GM21390 (cell line): ENCODE data around the gene C1QTNF12.

Source experiments
- ATAC-seq: cut with Tn5 transposase; IDR thresholded peaks from one replicate; pipeline ENCODE4 v1.9.1; 2021; ENCODE audit not compliant: unreplicated experiment

Gene C1QTNF12

GRCh38 chr1:1281533-1282321 lies 35.2 kb upstream of the C1QTNF12 start:
- ATAC-seq = no peak

- no peak for ATAC-seq
Observed at GRCh38 chr1:1280782-1281481, 34.4 kb upstream of the C1QTNF12 start.

GRCh38 chr1:1279028-1279427 lies 32.5 kb upstream of the C1QTNF12 start:
- no peak for ATAC-seq

- no peak for ATAC-seq
Observed at GRCh38 chr1:1278620-1279019, 32.1 kb upstream of the C1QTNF12 start.

GRCh38 chr1:1275836-1276235 lies 29.3 kb upstream of the C1QTNF12 start:
- ATAC-seq = no peak

- ATAC-seq = no peak
Observed at GRCh38 chr1:1274931-1275431, 28.5 kb upstream of the C1QTNF12 start.

- ATAC-seq = no peak
Observed at GRCh38 chr1:1274299-1274930, 27.9 kb upstream of the C1QTNF12 start.

- peak; percentile 82 for ATAC-seq
Observed at GRCh38 chr1:1273512-1274298, 27.2 kb upstream of the C1QTNF12 start, which contains the start of gene UBE2J2. TSS of gene UBE2J2 (minus strand) at chr1:1273854. CDS start at chr1:1267992, 5,862 bp downstream.

GRCh38 chr1:1273209-1273511 lies 26.6 kb upstream of the C1QTNF12 start:
- no peak for ATAC-seq

- ATAC-seq = no peak
Observed at GRCh38 chr1:1272341-1273208, 26.1 kb upstream of the C1QTNF12 start.

GRCh38 chr1:1270813-1271212 lies 24.3 kb upstream of the C1QTNF12 start:
- no peak for ATAC-seq

- ATAC-seq = no peak
Observed at GRCh38 chr1:1268284-1268682, 21.8 kb upstream of the C1QTNF12 start.

- ATAC-seq = no peak
Observed at GRCh38 chr1:1267488-1268283, 21.2 kb upstream of the C1QTNF12 start.

GRCh38 chr1:1264868-1265272 lies 18.3 kb upstream of the C1QTNF12 start:
- no peak for ATAC-seq

- ATAC-seq = no peak
Observed at GRCh38 chr1:1264026-1264425, 17.5 kb upstream of the C1QTNF12 start.

- ATAC-seq = no peak
Observed at GRCh38 chr1:1262758-1263157, 16.2 kb upstream of the C1QTNF12 start.

- ATAC-seq = no peak
Observed at GRCh38 chr1:1262071-1262470, 15.5 kb upstream of the C1QTNF12 start.

GRCh38 chr1:1260843-1261560 lies 14.5 kb upstream of the C1QTNF12 start:
- no peak for ATAC-seq
